Measurements from ENCODE around the gene SLC8A1.

SLC8A1 gene

GRCh38 chr2:40113272-40113968, 338.5 kb downstream of the SLC8A1 start:
- no peak for DNase-seq (ENCODE audit: insufficient read length, low spot score)
- no peak for TF ChIP-seq CTCF (IDR thresholded peaks at IDR 0.05; ENCODE audit: insufficient read depth, missing control alignments)
- no peak for FAIRE-seq

- no peak for DNase-seq (ENCODE audit: insufficient read length, low spot score)
- TF ChIP-seq CTCF (IDR thresholded peaks at IDR 0.05; ENCODE audit: insufficient read depth, missing control alignments): no peak
- FAIRE-seq: no peak
Measured at GRCh38 chr2:40109381-40109780, 342.5 kb downstream of the SLC8A1 start.

GRCh38 chr2:40108851-40109250, 343.0 kb downstream of the SLC8A1 start:
- FAIRE-seq: no peak
- TF ChIP-seq CTCF (IDR thresholded peaks at IDR 0.05; ENCODE audit: insufficient read depth, missing control alignments): no peak
- DNase-seq (ENCODE audit: insufficient read length, low spot score): no peak

GRCh38 chr2:40106061-40106460, 345.8 kb downstream of the SLC8A1 start:
- peak; percentile 78 for FAIRE-seq
- no peak for DNase-seq (ENCODE audit: insufficient read length, low spot score)
- TF ChIP-seq CTCF (IDR thresholded peaks at IDR 0.05; ENCODE audit: insufficient read depth, missing control alignments): no peak

- DNase-seq (ENCODE audit: insufficient read length, low spot score) (no peak), FAIRE-seq (no peak)
- TF ChIP-seq CTCF (IDR thresholded peaks at IDR 0.05; ENCODE audit: insufficient read depth, missing control alignments): no peak
Measured at GRCh38 chr2:40105593-40105992, 346.3 kb downstream of the SLC8A1 start.

- TF ChIP-seq CTCF (IDR thresholded peaks at IDR 0.05; ENCODE audit: insufficient read depth, missing control alignments): no peak
- no peak for DNase-seq (ENCODE audit: insufficient read length, low spot score)
- peak; percentile 21 for FAIRE-seq
Measured at GRCh38 chr2:40103590-40103989, 348.3 kb downstream of the SLC8A1 start.

GRCh38 chr2:40103163-40103562, 348.7 kb downstream of the SLC8A1 start:
- TF ChIP-seq CTCF (IDR thresholded peaks at IDR 0.05; ENCODE audit: insufficient read depth, missing control alignments): no peak

More at GRCh38 chr2:40103163-40103562, 348.7 kb downstream of the SLC8A1 start:
- peak; percentile 84 for FAIRE-seq
- DNase-seq (ENCODE audit: insufficient read length, low spot score): no peak
